HG02885 (cell line): Measurements from ENCODE around the gene TBX1.

Experiments
- ATAC-seq: cut with Tn5 transposase; IDR thresholded peaks from one replicate; pipeline ENCODE4 v1.9.1; 2021; ENCODE audit warnings: mild to moderate bottlenecking; ENCODE audit not compliant: unreplicated experiment, poor library complexity

The TBX1 gene

DNA sequence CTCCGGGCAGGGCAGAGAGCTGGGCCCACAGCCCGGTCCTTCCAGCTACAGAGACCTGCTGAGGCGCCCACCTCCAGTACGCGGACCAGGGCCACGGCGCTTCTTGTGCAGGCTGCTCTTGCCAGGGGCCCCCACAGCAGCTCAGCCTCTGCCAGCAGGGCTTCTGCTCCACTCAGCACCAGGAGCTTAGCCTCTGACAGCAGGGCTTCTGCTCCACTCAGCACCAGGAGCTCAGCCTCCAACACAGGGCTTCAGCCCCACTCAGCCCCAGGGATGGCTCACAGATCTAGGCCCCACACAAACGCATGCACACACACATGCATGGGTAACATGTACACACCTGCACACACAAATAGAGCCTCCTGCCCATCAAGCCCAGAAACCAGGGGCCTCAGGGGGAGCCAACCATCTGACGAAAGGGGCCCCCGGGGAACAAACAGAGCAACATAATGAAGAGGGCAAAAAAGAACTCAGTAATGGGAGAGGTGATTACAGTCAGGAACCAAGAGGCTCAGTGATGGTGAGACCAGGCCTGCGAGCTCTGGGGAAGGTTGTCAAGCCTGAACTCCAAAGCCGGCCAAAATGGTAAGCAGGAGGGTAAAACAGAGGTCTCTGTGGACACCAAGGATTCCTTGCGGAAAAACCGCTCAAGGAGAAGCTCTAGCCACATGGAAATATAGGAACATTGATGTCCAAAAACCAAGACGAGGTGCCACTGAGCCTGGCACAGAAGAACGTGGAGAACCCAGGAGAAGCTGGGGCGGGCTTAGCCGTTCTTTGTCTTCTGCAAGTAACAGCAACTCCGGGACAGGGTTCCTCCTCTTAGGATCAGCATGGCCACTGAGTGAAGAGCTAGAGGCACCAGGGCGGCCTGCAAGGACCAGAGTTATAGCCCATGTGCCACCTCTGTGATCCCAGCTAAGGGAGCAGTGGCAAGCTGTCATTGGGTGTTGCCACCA is 47.6 kb downstream of the TBX1 start:
- ATAC-seq: no peak

GRCh38 chr22:19808873-19809478 is 48.4 kb downstream of the TBX1 start:
- ATAC-seq: no peak

DNA sequence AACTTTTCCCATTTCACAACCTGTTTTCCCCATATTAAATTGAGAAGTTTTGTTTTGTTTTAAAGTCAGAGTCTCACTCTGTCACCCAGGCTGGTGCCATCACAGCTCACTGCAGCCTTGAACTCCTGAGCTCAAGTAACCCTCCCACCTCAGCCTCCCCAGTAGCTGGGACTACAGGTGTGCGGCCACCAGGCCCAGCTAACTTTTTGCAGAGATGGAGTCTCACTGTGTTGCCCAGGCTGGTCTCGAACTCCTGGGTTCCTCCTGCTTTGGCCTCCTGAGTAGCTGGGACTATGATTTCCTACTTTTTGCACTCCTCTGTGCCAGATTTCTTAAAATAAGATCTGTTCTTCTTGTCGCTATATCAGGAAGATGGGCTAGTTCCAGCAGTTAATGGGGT is 49.2 kb downstream of the TBX1 start:
- ATAC-seq: no peak

GRCh38 chr22:19810381-19811201 is 50.0 kb downstream of the TBX1 start:
- ATAC-seq: no peak

- ATAC-seq: no peak
Observed at GRCh38 chr22:19811211-19811621, 50.6 kb downstream of the TBX1 start.

DNA sequence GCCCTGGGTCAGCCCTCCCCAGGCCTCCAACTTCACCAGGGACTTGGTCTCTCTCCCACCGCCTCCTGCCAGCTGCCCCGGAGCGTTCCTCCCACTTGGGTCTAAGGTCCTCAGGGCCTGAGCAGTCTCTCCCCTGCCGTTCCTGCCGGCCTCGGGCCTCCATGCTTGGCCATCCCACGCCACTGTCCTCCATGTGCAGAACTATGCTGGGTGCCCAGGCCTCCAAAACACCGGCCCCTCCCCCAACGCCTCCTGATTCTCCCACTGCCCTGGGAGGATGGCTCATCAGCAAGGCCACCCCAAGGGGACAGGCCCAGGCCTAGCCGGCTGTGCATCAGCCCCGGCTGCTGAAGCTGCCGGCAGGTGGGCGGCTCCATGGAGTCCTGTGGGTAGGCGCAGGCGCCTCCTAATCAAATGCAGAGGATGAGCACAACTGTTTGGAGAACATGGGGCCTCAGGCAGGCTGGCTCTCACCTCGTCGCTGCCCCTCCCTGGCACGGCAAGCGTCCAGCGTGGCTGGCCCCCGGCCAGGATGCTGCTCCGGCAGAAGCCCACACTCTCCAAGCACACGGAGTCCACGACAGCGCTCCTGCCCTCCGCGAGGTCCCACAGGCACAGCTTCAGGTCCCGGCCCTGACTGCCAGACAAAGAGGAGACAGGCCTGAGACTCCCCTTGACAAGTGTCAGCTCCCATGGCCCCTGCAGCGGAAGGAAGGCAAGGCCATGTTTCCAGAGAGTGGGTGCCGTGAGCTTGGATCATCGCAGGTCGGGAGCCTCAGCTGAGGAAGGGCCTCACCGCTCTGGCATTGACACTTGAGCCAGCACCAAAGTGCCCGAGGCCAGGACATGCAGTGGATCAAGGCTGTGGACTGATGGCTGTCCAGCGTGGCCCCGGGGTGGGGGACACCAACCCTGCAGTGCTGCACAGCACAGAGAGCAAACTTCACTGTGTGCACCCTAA is 51.5 kb downstream of the TBX1 start:
- no peak for ATAC-seq

- ATAC-seq: no peak
Observed at GRCh38 chr22:19812910-19813309, 52.3 kb downstream of the TBX1 start.

- no peak for ATAC-seq
Observed at GRCh38 chr22:19814428-19814827, 53.9 kb downstream of the TBX1 start.

- ATAC-seq: no peak
Observed at GRCh38 chr22:19815093-19815822, 54.7 kb downstream of the TBX1 start.

GRCh38 chr22:19815823-19816290 is 55.3 kb downstream of the TBX1 start:
- ATAC-seq: no peak

GRCh38 chr22:19816372-19817119 is 56.0 kb downstream of the TBX1 start:
- no peak for ATAC-seq
